22Rv1 (cell line): ENCODE measurements around the gene CPA5.

Source experiments
- CTCF ChIP-seq: fragments of 450-650 bp; IDR thresholded peaks from 2 replicates; pipeline ENCODE4 v1.5.1; 2017; ENCODE audit warnings: mild to moderate bottlenecking
- ZFX ChIP-seq: fragments of 450-650 bp; IDR thresholded peaks from 2 replicates; pipeline ENCODE4 v1.6.1; 2017; ENCODE audit warnings: antibody characterized with exemption, borderline replicate concordance

GRCh38 chr7:130367836-130368746, 23.5 kb downstream of the CPA5 start:
- no peak for TF ChIP-seq CTCF
- TF ChIP-seq ZFX = no peak
